Smooth muscle cell (in vitro differentiated cells): Measurements from ENCODE around the gene CORO1C. TPM values are rescaled to one million over a fixed set of nuclear protein-coding genes. Genes with fewer than 3 reads are reported as not detected.

Source experiments
- DNase-seq: peaks from one replicate; lab custom pipeline; 2025; ENCODE audit not compliant: unreplicated experiment; lab: John Stamatoyannopoulos, UW
- H2AFZ ChIP-seq: fragments of 200-600 bp; sonication (generic); 2 replicates; pipeline ENCODE4 v1.6.0; 2016; ENCODE audit warnings: antibody characterized with exemption, low read depth, mild to moderate bottlenecking
- H3F3A ChIP-seq: fragments of 200-600 bp; sonication (generic); 2 replicates; pipeline ENCODE4 v1.6.0; 2017; ENCODE audit warnings: antibody characterized with exemption, low read depth
- H3K27ac ChIP-seq: fragments of 200-600 bp; sonication (generic); 2 replicates; pipeline ENCODE4 v1.5.1; 2016; ENCODE audit warnings: low read depth, mild to moderate bottlenecking
- H3K27me3 ChIP-seq: fragments of 200-600 bp; sonication (generic); 2 replicates; pipeline ENCODE4 v1.6.1; 2016; ENCODE audit warnings: low read depth, mild to moderate bottlenecking
- H3K36me3 ChIP-seq: fragments of 200-600 bp; sonication (generic); 2 replicates; pipeline ENCODE4 v1.5.1; 2016; ENCODE audit warnings: low read depth
- H3K4me1 ChIP-seq: fragments of 200-600 bp; sonication (generic); 2 replicates; pipeline ENCODE4 v1.5.1; 2016; ENCODE audit warnings: low read depth
- H3K4me2 ChIP-seq: fragments of 200-600 bp; sonication (generic); 2 replicates; pipeline ENCODE4 v1.6.0; 2016; ENCODE audit warnings: mild to moderate bottlenecking
- H3K4me3 ChIP-seq: fragments of 200-600 bp; sonication (generic); 2 replicates; pipeline ENCODE4 v1.5.1; 2016; ENCODE audit warnings: mild to moderate bottlenecking
- H3K79me2 ChIP-seq: fragments of 200-600 bp; sonication (generic); 2 replicates; pipeline ENCODE4 v1.6.0; 2016; ENCODE audit warnings: low read depth, mild to moderate bottlenecking
- H3K9ac ChIP-seq: fragments of 200-600 bp; sonication (generic); 2 replicates; pipeline ENCODE4 v1.6.0; 2016; ENCODE audit warnings: low read depth
- H3K9me3 ChIP-seq: fragments of 200-600 bp; sonication (generic); replicated peaks from 2 replicates; pipeline ENCODE4 v1.5.1; 2016; ENCODE audit warnings: low read depth
- H4K20me1 ChIP-seq: fragments of 200-600 bp; sonication (generic); 2 replicates; pipeline ENCODE4 v1.6.0; 2016; ENCODE audit warnings: low read depth
- WGBS: methylation state at CpG from one replicate; pipeline ENCODE4 v1.1.7; 2016; ENCODE audit warnings: low lambda C conversion rate; 5-methylcytosine and 5-hydroxymethylcytosine counted together
- polyA plus RNA-seq: library from polyadenylated mRNA; unstranded; fragments of >200 nt; fragmentation: Nextera tagmentation; extraction: Ambion mirVana; gene quantifications from 2 replicates; pipeline ENCODE4 v1.2.1, GENCODE V29; 2016
- total RNA-seq: library from RNA; depleted of rRNA; stranded (reverse); fragments of >200 nt; gene quantifications from 2 replicates; pipeline ENCODE4 v1.2.3, GENCODE V29; 2014
- TF ChIP-seq, protein P1 (sequence below): fragments of 200-600 bp; sonication (generic); IDR thresholded peaks from 2 replicates; pipeline ENCODE4 v1.5.1; 2017; ENCODE audit warnings: borderline replicate concordance, mild to moderate bottlenecking, antibody characterized with exemption; ENCODE audit not compliant: insufficient read depth, poor library complexity, severe bottlenecking

The CORO1C gene
- total and polyA plus RNA-seq, 2 experiments from 2014 or later: 96.7 to 136 TPM

DNA sequence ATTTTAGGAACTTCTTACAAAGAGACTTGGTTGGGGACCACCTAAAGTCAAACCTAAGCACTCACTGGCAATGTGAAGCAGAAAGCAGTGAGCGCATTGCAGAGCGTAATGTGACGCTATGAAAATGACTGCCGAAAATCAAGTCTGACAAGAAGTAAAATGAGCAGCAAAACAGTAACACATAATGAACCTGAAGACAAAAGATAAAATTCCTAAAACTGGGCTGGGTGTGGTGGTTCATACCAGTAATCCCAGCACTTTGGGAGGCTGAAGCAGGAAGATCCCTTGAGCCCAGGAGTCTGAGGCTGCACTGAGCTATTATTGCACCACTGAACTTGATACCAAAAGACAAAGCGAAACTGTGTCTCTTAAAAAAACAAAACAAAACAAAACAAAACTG is 16.5 kb downstream of the CORO1C start:
- no peak for DNase-seq
- Histone ChIP-seq H2AFZ (no peak overlapping the region), H3K4me1 (peaks cover 9% of the 10 kb centered on the region), H3K79me2 (peaks cover 100% of the 10 kb centered on the region), H3K9ac (no peak overlapping the region), H3K27ac (peak overlapping the region; percentile 29), H4K20me1 (peaks cover 100% of the 10 kb centered on the region), H3F3A (no peaks in the 10 kb centered on the region), H3K4me2 (no peak overlapping the region), H3K4me3 (no peak overlapping the region), H3K9me3 (no peaks in the 10 kb centered on the region), H3K27me3 (no peaks in the 10 kb centered on the region), H3K36me3 (no peaks in the 10 kb centered on the region)
- TF ChIP-seq, protein P1, sequence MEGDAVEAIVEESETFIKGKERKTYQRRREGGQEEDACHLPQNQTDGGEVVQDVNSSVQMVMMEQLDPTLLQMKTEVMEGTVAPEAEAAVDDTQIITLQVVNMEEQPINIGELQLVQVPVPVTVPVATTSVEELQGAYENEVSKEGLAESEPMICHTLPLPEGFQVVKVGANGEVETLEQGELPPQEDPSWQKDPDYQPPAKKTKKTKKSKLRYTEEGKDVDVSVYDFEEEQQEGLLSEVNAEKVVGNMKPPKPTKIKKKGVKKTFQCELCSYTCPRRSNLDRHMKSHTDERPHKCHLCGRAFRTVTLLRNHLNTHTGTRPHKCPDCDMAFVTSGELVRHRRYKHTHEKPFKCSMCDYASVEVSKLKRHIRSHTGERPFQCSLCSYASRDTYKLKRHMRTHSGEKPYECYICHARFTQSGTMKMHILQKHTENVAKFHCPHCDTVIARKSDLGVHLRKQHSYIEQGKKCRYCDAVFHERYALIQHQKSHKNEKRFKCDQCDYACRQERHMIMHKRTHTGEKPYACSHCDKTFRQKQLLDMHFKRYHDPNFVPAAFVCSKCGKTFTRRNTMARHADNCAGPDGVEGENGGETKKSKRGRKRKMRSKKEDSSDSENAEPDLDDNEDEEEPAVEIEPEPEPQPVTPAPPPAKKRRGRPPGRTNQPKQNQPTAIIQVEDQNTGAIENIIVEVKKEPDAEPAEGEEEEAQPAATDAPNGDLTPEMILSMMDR: no peak
- WGBS: 90% methylated on average over 5 of the region's 5 CpGs

DNA sequence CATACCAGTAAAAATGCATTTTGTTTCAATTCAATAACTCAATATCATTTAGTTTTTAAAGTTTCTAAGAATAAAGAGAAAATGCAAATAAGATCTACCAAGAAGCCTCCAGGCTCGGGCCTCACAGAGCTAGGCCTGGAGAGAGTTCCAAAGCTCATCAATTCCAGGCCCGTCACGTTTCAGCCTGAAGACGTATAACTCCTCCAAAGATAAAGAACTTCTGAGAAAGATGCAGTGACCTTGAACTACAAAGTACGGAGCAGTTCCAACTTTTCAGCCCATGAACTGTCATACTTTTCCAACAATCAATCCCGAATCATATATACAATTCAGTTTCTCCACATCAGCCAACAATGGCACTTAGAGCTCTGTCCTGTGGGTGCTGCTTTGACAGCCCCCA is 17.8 kb downstream of the CORO1C start:
- Histone ChIP-seq H3K79me2 (peaks cover 100% of the 10 kb centered on the region), H3K27ac (no peak overlapping the region), H3K4me3 (no peak overlapping the region), H2AFZ (no peak overlapping the region), H4K20me1 (peaks cover 100% of the 10 kb centered on the region), H3K9me3 (no peaks in the 10 kb centered on the region), H3K4me1 (peaks cover 9% of the 10 kb centered on the region), H3K27me3 (no peaks in the 10 kb centered on the region), H3K4me2 (no peak overlapping the region), H3F3A (no peaks in the 10 kb centered on the region), H3K9ac (no peak overlapping the region), H3K36me3 (no peaks in the 10 kb centered on the region)
- 69% methylated on average over 6 of the region's 6 CpGs for WGBS
- no peak for DNase-seq
- TF ChIP-seq, protein P1: no peak

DNA sequence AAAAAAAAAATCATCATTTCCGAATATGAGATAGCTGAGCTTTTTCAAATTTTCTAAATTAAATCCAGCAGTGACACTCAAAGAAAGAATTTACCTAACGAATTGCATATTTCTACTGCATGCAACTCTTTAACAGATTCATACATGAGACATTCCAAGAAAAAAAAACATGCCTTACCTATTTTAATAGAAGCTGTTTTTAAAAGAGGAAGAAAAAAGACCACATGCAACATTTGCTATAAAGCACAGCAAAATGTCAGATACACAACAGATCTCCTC is 18.5 kb downstream of the CORO1C start:
- TF ChIP-seq, protein P1: no peak
- WGBS: 86% methylated on average over 2 of the region's 2 CpGs
- Histone ChIP-seq H3K27me3 (no peaks in the 10 kb centered on the region), H3K9ac (no peak overlapping the region), H4K20me1 (peaks cover 100% of the 10 kb centered on the region), H2AFZ (no peak overlapping the region), H3K27ac (no peak overlapping the region), H3K4me1 (peaks cover 9% of the 10 kb centered on the region), H3K4me2 (no peak overlapping the region), H3K79me2 (peaks cover 100% of the 10 kb centered on the region), H3K4me3 (no peak overlapping the region), H3K36me3 (no peaks in the 10 kb centered on the region), H3K9me3 (no peaks in the 10 kb centered on the region), H3F3A (no peaks in the 10 kb centered on the region)
- no peak for DNase-seq

DNA sequence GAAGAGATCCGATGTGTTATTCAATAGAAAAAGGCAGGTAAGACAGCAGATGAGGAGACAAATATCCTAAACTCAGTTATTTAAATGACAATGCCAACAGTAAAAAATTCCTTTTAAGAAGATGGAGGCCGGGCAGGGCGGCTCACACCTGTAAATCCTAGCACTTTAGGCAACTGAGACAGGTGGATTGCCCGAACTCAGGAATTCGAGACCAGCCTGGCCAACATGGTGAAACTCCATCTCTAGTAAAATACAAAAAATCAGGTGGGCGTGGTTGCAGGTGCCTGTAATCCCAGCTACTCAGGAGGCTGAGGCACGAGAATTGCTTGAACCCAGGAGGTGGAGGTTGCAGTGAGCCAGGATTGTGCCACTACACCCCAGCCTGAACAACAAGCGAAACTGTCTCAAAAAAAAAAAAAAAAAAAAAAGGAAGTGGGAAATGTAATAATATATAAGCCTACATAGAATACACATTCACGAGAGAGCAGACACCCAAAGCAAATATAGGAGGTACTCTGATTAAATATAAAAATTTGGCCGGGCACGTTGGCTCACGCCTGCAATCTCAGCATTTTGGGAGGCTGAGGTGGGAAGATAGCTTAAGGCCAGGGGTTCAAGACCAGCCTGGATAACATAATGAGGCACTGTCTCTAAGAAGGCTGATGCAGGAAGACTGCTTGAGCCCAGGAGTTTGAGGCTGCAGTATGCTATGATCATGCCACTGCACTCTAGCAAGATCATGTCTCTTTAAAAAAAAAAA is 19.0 kb downstream of the CORO1C start:
- Histone ChIP-seq H3K79me2 (peaks cover 100% of the 10 kb centered on the region), H3K4me2 (no peak overlapping the region), H3K4me3 (no peak overlapping the region), H3K4me1 (peaks cover 9% of the 10 kb centered on the region), H3K9ac (no peak overlapping the region), H3K36me3 (no peaks in the 10 kb centered on the region), H3K27ac (no peak overlapping the region), H2AFZ (no peak overlapping the region), H3K9me3 (no peaks in the 10 kb centered on the region), H4K20me1 (peaks cover 100% of the 10 kb centered on the region), H3F3A (no peaks in the 10 kb centered on the region), H3K27me3 (no peaks in the 10 kb centered on the region)
- DNase-seq: no peak
- TF ChIP-seq, protein P1: no peak
- WGBS: 94% methylated on average over 12 of the region's 12 CpGs
